GM12878 (cell line): ENCODE results near the gene N4BP2. TPM values are rescaled to one million over a fixed set of nuclear protein-coding genes. Genes with fewer than 3 reads are reported as not detected.

Experiments used
- BMI1 ChIP-seq: fragments of 450-650 bp; IDR thresholded peaks from 2 replicates; pipeline ENCODE4 v1.6.1; 2016; ENCODE audit warnings: mild to moderate bottlenecking, moderate library complexity, borderline replicate concordance
- CREM ChIP-seq: IDR thresholded peaks from 2 replicates; pipeline ENCODE4 v1.6.1; 2014; ENCODE audit warnings: antibody characterized with exemption, low read depth
- IKZF2 ChIP-seq, 2 experiments: fragments of 450-650 bp; IDR thresholded peaks; 2 replicates each; pipeline ENCODE4 v1.6.1; 2017; ENCODE audit warnings: mild to moderate bottlenecking in 2 of 2, moderate library complexity in 2 of 2
- IRF5 ChIP-seq: fragments of 450-650 bp; IDR thresholded peaks from 2 replicates; pipeline ENCODE4 v1.6.1; 2017; ENCODE audit warnings: borderline replicate concordance
- JUND ChIP-seq: IDR thresholded peaks from 2 replicates; pipeline ENCODE4 v1.6.1; 2012; ENCODE audit warnings: low read depth, mild to moderate bottlenecking, low read length, improper control_type of control experiment, moderate library complexity
- KLF5 ChIP-seq: fragments of 450-650 bp; IDR thresholded peaks from 2 replicates; pipeline ENCODE4 v1.6.1; 2014; ENCODE audit warnings: mild to moderate bottlenecking; ENCODE audit not compliant: partially characterized antibody
- LARP7 ChIP-seq: fragments of 450-650 bp; IDR thresholded peaks from 2 replicates; pipeline ENCODE4 v1.6.1; 2017; ENCODE audit warnings: mild to moderate bottlenecking
- MTA3 ChIP-seq: IDR thresholded peaks from 2 replicates; pipeline ENCODE4 v1.6.1; 2012; ENCODE audit warnings: low read length, inconsistent platforms, borderline replicate concordance
- PAX8 ChIP-seq: fragments of 450-650 bp; IDR thresholded peaks from 2 replicates; pipeline ENCODE4 v1.6.1; 2017; ENCODE audit warnings: mild to moderate bottlenecking, moderate library complexity
- REST ChIP-seq: IDR thresholded peaks from 2 replicates; pipeline ENCODE4 v1.6.1; 2012; ENCODE audit warnings: mild to moderate bottlenecking, low read depth, low read length
- RUNX3 ChIP-seq: IDR thresholded peaks from 2 replicates; pipeline ENCODE4 v1.6.1; 2012; ENCODE audit warnings: low read length, inconsistent platforms
- SMC3 ChIP-seq: IDR thresholded peaks from 2 replicates; pipeline ENCODE4 v1.6.1; 2011; ENCODE audit warnings: low read length, improper control_type of control experiment, borderline replicate concordance
- STAT1 ChIP-seq: fragments of 450-650 bp; conservative IDR thresholded peaks from 2 replicates; pipeline ENCODE4 v1.6.1; 2014; ENCODE audit warnings: antibody characterized with exemption, mild to moderate bottlenecking
- STAT3 ChIP-seq: IDR thresholded peaks from 2 replicates; pipeline ENCODE4 v1.6.1; 2011; ENCODE audit warnings: low read depth, low read length, improper control_type of control experiment
- SUZ12 ChIP-seq: fragments of 200-600 bp; sonication (generic); IDR thresholded peaks from one replicate; pipeline ENCODE4 v1.6.1; 2018; ENCODE audit warnings: antibody characterized with exemption, mild to moderate bottlenecking; ENCODE audit not compliant: unreplicated experiment
- YY1 ChIP-seq: IDR thresholded peaks from 2 replicates; pipeline ENCODE4 v1.6.1; 2011; ENCODE audit warnings: low read depth, mild to moderate bottlenecking, low read length
- ZNF24 ChIP-seq: fragments of 450-650 bp; IDR thresholded peaks from 2 replicates; pipeline ENCODE4 v1.6.1; 2017; ENCODE audit warnings: antibody characterized with exemption, mild to moderate bottlenecking
- ZNF622 ChIP-seq: fragments of 450-650 bp; IDR thresholded peaks from 2 replicates; pipeline ENCODE4 v1.6.1; 2017; ENCODE audit warnings: mild to moderate bottlenecking, inconsistent platforms
- ZZZ3 ChIP-seq: IDR thresholded peaks from 2 replicates; pipeline ENCODE4 v1.6.1; 2011; ENCODE audit warnings: low read depth; ENCODE audit not compliant: control insufficient read depth, insufficient read length
- polyA plus RNA-seq, 11 experiments: library from polyadenylated mRNA; depleted of rRNA in 4 of 11; unstranded in 6 of 11; stranded (reverse) in 5 of 11; fragments of >200 nt; fragmentation: Nextera tagmentation in 4 of 11; fragmentation: Illumina TruSeq in 1 of 11; extraction: Ambion mirVana in 4 of 11; extraction: Trizol in 1 of 11; gene quantifications; 1 replicate in 1 of 11; 2 replicates in 10 of 11; pipeline versions ENCODE4 v1.2.1 to v1.2.3, GENCODE V29; 2011 to 2016; ENCODE audit warnings: inconsistent platforms in 2 of 11, missing spikeins in 2 of 11, low read depth in 1 of 11
- total RNA-seq, 4 experiments: library from RNA; depleted of rRNA in 3 of 4; stranded (reverse); fragments of >200 nt in 3 of 4; fragmentation: Illumina TruSeq in 1 of 4; extraction: Trizol in 1 of 4; gene quantifications; 2 replicates each; pipeline versions ENCODE4 v1.2.1 to v1.2.3, GENCODE V29; 2013 to 2021

N4BP2 gene
- total and polyA plus RNA-seq, 10 of the 15 experiments (the other 5 are each of a cell fraction or from before 2014, with no cell fraction given): 2.3 to 18.7 (median 10.0) TPM

GRCh38 chr4:40202474-40202873 lies 145.8 kb downstream of the N4BP2 start (continued):
- TF ChIP-seq REST: no peak
- TF ChIP-seq SMC3: no peak
- TF ChIP-seq KLF5: no peak
- TF ChIP-seq ZZZ3: no peak
- TF ChIP-seq IRF5: no peak
- TF ChIP-seq MTA3: no peak
- TF ChIP-seq CREM: no peak
- no peak for TF ChIP-seq LARP7
- TF ChIP-seq STAT3: no peak
- TF ChIP-seq ZNF24: no peak
- no peak for TF ChIP-seq SUZ12
- TF ChIP-seq PAX8: no peak
- no peak for TF ChIP-seq ZNF622
- no peak for TF ChIP-seq JUND
- no peak for TF ChIP-seq STAT1
- TF ChIP-seq BMI1: no peak
- no peak for TF ChIP-seq IKZF2 (IDR thresholded peaks at IDR 0.05)
- no peak for TF ChIP-seq RUNX3
- no peak for TF ChIP-seq YY1
